GM12892 (cell line): ENCODE measurements around the gene IL9.
"Not testable (repeated sequence)": the region's sequence is repeated elsewhere in the genome, so short reads cannot be mapped to it uniquely, and the experiment has no call there.

Experiments used
- DNase-seq: peaks from one replicate; pipeline ENCODE4 v3.0.0; 2011; ENCODE audit not compliant: insufficient read length
- FAIRE-seq: peaks from 2 replicates; lab custom pipeline; 2011; peaks lifted over from hg19 to GRCh38; lab: Jason Lieb, UNC
- POLR2A ChIP-seq: IDR thresholded peaks from 2 replicates; pipeline ENCODE4 v1.6.1; 2011; ENCODE audit warnings: low read depth, low read length, control low read depth
- POLR2AphosphoS5 ChIP-seq: IDR thresholded peaks from 2 replicates; pipeline ENCODE4 v1.6.1; 2011; ENCODE audit warnings: low read depth, low read length, control low read depth
- TAF1 ChIP-seq: IDR thresholded peaks from 2 replicates; pipeline ENCODE4 v1.6.1; 2011; ENCODE audit warnings: low read depth, mild to moderate bottlenecking, control low read depth, low read length, borderline replicate concordance

IL9 gene

DNA sequence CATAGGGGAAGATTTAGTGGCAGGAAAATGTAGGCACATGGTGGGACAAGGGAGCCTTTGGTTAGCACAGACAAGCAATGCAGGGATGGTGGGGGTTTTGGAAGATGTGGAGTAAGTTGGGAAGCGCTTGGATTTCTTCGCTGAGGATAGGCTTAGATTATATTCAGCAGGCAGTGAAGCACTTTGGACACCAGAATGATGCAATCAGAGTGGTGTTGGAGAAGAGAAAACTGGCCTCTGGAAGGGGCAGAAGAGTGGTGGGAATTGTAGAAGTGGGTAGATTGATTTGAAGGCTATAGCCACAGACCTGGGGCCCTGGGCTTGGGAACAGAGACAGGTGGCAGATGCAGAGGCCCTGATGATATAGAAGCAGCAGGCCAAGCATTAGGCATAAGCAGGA is 32.9 kb downstream of the IL9 start:
- no peak for TF ChIP-seq TAF1
- no peak for TF ChIP-seq POLR2A
- no peak for TF ChIP-seq POLR2AphosphoS5
- FAIRE-seq: no peak
- no peak for DNase-seq

DNA sequence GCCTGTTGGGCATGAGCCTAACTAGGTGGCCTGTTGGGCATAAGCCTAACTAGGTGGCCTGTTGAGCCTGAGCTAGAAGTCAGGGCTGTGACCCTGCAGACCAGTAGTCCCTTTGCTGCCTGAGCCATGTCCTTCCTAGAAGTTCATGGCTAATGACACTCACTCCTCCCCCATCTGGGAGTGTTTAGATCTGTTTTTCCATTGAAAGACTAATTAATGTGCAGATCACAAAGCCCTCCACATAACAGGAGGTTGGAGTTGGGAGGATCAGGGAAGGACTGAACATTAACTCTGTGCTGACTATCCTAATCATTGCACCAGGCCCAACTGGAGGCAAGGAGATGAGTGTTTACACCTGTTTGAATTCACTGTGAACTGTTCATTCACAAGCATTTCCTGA is 33.6 kb downstream of the IL9 start:
- TF ChIP-seq POLR2AphosphoS5: no peak
- no peak for TF ChIP-seq POLR2A
- TF ChIP-seq TAF1: no peak
- no peak for FAIRE-seq
- DNase-seq: no peak

DNA sequence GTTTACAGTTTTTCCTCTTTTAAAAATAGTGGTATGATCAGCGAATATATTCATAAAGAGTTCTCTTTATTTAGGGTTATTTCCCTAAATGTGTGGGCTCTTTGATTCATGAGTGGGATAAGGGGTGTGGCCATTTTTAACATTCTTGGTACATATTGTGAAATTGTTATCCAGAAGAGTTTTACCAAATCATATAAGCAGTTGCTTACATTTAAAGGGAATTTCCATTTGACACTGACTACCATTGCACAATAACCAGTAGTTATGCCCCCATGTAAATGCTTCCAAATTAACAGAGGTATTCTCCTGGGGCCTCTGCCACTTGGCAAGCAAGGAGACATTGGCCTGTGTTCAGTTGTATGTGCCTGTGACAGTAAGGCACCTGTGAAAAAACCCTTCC is 34.0 kb downstream of the IL9 start:
- FAIRE-seq (no peak), DNase-seq (no peak)
- TF ChIP-seq TAF1: no peak
- no peak for TF ChIP-seq POLR2A
- TF ChIP-seq POLR2AphosphoS5: no peak

DNA sequence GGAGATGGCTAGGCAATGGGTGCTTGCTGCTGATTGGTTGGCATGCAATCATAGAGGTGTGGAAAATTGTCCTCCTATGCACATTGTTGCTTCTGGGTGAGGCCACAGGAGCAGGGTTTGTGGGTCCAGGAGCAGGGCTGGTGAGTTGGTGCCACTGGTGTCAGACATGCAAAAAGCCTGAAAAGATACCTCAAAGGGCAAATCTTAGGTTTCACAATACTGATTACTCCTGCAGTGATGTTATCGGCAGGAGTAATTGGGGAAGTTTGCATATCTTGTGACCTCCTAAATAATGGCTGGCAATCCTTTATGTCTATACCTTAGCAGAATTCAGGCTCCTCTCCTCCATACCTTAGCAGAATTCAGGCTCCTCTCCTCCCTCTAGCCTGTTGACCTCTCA is 36.0 kb downstream of the IL9 start:
- FAIRE-seq (no peak), DNase-seq (no peak)
- TF ChIP-seq POLR2AphosphoS5: no peak
- TF ChIP-seq POLR2A: no peak
- TF ChIP-seq TAF1: no peak

DNA sequence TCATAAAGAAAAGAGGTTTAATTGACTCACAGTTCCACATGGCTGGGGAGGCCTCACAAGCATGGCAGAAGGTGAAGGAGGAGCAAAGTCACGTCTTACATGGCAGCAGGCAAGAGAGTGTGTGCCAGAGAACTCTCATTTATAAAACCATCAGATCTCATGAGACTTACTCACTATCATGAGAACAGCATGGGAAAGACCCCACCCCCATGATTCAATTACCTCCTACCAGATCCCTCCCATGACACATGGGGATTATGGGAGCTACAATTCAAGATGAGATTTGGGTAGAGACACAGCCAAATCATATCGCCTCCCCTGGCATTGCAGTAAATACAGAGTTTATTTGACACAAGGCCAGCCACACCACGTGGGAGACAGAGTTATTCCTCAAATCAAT is 36.5 kb downstream of the IL9 start:
- not testable (repeated sequence) for DNase-seq, FAIRE-seq

DNA sequence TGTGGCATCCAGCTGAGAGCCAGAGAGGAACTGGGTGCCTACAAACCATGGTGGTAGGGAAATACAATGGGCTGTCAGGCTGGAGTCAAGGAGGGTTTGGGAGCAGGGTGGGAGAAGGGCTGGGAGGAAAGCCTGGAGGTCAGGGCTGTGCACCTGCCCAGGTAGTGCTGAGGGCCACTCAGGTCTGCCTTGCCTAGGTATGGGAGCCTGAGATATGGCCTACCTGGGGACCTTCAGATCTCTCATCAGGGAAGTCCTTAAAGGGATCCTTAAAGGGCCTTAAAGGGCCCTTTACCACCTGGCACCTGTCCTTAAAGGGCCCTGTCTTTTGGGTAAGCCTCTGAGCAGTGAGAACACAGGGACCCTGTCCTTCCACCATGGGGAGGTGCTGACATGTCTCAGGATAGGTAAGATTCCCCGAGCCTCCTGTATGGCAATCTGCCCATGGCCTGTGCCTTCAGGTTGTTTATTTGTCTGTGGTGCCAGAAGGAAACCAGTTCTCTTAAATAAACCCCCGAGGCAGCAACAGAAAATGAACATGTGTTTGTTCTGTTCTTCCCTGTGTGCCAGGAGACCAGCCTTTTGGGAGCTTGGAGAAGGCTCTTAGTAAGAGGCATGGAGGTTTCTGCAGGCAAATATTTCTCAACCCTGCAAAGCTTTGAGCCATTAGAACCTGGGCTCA is 37.9 kb downstream of the IL9 start:
- FAIRE-seq: no peak

DNA sequence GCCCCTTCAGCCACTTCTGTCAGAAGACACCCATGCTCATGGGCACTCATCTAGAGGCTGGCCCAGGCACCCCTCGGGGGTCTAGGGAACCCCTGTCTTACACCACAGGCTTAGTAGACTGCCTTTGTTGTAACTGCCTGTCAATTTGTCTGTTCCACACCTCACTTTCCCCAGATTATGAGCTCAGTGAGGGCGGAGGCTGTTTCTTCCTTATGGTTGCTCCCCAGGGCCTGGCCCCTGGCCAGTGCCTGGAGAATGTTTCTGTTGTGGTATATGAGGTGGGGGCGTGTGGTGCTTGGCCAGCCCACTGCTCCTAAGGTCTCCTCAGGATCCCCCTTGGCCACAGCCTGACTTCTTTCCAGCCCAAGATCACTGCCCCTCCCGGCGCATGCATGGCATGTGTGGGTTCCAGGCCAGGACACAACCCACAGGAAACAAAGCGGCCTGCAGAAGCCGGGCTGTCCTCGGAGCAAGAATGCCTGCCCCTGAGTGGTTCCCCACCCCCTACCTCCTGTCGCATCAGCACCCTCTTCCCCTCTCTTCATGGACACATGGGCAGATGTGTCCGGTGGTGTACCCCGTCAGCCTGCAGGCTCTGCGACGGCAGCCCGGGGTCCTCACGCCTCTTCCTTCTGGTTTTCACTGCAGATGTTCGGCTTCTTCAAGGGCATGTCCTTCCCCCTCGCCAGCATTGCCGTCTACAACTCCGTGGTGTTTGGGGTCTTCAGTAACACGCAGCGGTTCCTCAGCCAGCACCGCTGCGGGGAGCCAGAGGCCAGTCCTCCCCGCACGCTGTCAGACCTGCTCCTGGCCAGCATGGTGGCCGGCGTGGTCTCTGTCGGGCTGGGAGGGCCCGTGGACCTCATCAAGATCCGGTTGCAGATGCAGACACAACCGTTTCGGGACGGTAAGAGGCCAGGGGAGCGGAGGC is 43.5 kb downstream of the IL9 start:
- no peak for DNase-seq
- no peak for TF ChIP-seq TAF1
- no peak for TF ChIP-seq POLR2A
- no peak for TF ChIP-seq POLR2AphosphoS5
- no peak for FAIRE-seq

More for the DNA sequence above, 37.9 kb downstream of the IL9 start:
- TF ChIP-seq POLR2A (no peak), POLR2AphosphoS5 (no peak), TAF1 (no peak)
- no peak for DNase-seq

DNA sequence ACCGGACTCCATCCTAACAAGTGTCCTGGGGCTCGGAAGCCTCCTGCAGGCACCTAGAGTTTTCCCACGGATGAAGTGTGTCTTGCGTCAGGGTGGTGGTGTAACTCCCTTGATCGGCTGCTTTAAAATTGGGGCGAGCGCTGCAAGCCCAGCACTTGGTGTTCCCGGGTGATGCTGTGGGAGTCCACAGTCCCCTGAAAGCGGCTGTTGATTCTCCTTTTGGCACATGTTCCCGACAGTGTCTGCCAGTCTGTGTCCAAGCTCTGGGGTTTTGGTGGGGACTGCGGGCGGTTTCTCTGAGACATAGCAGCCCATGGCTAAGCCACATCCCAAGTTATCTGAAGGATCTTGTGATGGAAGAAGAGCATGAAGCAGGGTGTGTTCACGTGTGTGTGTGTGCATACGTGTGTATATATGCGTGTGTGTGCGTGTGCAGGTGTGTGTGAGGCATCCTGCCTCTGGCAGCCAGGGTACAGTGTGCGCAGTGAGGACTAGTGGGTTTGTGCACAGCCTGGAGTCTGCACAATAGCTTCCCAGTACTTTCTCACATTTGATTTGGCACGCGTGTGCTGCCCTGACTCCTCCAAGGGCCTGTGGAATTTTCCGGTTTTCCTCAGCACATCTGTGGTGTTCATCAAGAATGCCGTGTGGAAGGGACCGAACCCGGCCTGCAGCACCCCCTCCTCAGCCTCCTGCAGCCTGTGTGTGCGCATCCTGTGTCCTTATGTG is 44.3 kb downstream of the IL9 start:
- TF ChIP-seq POLR2AphosphoS5 (no peak), POLR2A (no peak), TAF1 (no peak)
- FAIRE-seq (no peak), DNase-seq (no peak)

DNA sequence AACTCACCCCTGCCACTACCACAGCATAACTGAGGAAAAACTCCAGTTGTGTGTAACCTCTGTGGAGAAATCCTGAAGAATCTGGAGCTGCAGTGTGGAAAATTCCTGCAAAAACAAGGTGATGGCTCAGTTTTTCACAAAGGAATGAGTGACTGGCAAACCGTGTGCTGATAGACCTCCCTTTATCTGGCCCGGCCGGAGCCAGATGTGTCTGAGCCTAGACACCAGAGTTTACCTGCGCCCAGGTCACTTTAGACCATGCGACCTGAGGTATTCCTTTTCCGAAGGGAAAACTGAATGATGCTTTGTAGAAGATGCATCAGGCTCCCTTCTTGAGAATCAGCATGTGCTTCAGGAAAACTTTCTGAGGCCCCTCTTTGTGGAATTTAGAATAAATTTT is 45.0 kb downstream of the IL9 start:
- TF ChIP-seq TAF1 (no peak), POLR2A (no peak), POLR2AphosphoS5 (no peak)
- DNase-seq: no peak
- FAIRE-seq: no peak

DNA sequence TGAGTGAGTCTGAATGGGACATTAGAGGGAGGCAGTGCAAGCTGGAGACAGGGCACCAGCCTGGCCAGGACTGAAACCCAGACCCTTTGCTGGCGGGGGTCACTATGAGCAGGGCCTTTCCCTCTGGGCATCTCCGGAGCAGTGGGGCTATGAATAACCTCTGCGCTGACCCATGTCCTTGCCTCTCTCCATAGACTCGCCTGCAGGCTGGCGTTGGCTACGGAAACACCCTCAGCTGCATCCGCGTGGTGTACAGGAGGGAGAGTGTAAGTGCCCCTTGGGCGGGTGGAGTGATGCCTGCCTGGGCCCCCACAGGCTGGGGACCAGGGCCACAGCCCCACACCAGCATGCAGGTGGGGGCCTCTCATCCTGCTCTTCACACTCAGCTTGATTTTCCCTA is 45.4 kb downstream of the IL9 start:
- DNase-seq (no peak), FAIRE-seq (no peak)
- TF ChIP-seq POLR2AphosphoS5: no peak
- no peak for TF ChIP-seq POLR2A
- TF ChIP-seq TAF1: no peak

DNA sequence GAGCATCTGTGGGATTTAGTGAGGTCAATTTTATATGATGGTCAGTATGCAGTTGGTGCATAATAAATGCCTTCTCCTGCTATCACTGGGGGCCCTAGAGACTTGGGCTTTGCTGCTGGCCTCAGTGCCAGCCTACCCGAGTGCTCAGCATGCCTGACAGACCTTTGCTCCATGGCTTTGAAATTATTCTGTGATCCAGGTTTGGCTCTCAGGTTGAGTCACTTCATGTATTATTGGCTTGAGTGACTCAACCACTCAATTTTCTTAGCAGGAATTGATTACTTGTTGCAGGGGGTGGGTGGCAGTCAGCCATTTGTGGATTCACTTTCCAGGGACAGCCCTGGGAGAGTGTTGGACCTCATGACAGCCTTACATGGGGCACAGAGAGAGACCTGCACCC is 47.7 kb downstream of the IL9 start:
- FAIRE-seq (no peak), DNase-seq (no peak)
- no peak for TF ChIP-seq POLR2A

DNA sequence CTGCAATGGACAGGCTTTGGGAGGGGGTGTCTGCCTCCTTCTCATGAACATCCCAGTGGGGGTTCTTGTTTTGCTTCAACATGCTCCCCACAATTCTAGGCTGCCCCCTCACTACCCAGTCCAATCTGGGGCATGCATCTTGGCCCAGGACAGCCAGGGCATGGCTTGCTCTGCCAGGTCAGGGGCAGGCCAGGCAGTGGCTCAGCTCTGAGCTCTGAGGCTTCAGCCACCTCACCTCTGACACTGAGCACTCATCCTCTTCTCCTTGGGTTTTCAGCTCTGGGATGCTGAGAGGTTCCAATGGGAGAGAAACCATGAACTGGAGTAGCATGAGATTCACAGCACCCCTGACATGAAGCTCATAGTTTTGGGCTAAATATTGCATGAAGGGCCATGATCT is 49.3 kb downstream of the IL9 start:
- DNase-seq (no peak), FAIRE-seq (no peak)
- TF ChIP-seq TAF1: no peak
- no peak for TF ChIP-seq POLR2A
- TF ChIP-seq POLR2AphosphoS5: no peak
